HG02870 (cell line): ENCODE results near the gene ITGB4.

Source experiments
- ATAC-seq: cut with Tn5 transposase; IDR thresholded peaks from one replicate; pipeline ENCODE4 v1.9.1; 2021; ENCODE audit warnings: mild to moderate bottlenecking, moderate library complexity; ENCODE audit not compliant: unreplicated experiment

The ITGB4 gene

DNA sequence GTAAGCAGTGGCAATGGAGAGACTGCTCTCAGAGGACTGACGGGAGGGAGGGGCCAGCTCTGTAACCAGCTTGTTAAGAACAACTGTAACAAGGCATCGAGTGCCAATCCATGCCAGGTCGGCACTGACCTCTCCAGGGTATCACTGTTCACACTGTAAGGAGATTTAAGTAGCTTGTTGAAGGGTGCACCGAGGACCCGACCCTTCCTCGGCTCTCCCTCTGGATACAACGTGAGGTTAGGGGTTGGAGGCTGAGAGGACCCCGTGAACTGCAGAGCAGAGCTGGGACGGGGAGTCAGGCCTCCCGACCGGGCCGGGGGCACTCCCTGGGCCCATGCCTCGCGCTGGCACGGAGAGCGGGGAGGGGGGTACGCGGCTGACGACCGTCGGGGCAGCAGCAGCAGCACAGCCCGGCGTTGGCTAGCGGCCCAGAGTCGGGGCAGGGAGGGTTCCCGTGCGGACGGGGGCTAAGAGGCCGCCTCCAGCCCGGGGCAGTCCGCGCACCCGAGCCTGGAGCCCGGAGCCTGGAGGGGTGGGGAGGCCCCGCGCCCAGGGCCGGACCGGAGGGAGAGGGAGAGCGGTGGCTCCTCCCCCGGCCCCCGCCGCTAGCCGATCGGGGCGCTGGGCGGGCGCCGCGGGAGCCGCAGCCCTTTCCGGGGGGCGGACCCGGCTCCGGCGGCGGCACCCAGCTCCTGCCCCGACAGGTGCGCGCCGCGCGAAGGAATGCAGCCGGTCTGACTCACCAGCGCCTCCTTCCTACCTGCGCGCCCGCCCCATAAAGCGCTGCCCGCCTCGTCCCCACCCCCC, at the start of gene ITGB4:
TSS of gene ITGB4 (plus strand) at position 804 of the 807 bp plus-strand sequence. CDS start 3,245 bp downstream, outside the sequence.
- ATAC-seq, result no peak

DNA sequence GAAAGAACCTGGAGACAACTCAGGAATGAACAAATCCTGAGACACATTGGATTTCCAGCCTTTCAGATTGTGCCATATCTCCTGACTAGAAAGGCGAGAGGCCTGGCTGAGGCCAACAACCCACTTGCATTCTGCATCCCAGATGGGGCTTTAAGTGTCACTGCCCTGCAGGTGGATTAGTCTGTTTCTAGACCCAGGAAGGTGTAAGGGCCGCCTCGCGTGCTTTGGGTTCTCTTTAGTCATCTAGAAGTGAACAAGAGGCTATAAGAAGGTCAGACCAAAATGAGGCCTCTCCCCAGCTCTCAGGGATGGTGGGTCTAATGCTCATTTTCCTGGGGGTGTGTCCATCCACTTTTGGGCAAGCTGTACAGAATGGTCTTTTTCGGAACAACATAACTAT, 49.2 kb upstream of the ITGB4 start:
- ATAC-seq, result no peak

DNA sequence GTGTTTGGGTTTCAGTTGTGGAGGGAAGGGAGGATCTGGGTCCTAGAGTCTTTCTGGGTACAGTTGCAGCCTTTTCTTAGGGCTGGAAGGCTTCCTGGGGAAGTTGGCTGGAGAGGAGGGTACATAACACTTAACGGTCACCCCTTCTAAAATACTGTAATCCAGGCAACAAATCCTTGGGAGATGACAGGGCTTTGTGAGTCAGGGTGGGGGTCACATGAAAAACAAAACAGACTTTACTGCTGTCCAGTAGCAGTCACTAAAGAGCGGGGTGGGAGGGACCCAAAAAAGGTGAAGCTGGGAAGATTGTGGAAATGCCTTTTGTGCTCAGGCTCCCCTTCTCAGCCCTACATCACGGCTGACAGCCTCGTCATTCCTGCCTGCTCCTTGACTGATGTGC, 47.8 kb upstream of the ITGB4 start:
- ATAC-seq, result no peak

DNA sequence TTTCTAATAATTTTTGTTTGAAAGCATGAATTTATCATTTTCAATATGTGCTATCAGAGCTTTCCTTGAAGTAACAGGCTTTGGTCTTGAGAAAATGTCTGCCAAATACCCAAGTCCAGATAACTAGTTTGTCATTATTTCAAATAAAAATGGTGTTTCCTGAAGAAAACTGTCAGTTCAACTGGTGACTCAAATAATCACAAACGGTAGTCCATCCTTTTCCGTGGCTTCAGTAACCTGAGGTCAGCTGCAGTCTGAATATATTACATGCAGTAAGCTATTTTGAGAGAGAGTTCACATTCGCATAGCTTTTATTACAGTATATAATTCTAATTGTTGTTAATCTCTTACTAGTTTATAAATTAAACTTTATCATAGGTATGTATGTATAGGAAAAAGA, 44.8 kb upstream of the ITGB4 start:
- no peak for ATAC-seq

DNA sequence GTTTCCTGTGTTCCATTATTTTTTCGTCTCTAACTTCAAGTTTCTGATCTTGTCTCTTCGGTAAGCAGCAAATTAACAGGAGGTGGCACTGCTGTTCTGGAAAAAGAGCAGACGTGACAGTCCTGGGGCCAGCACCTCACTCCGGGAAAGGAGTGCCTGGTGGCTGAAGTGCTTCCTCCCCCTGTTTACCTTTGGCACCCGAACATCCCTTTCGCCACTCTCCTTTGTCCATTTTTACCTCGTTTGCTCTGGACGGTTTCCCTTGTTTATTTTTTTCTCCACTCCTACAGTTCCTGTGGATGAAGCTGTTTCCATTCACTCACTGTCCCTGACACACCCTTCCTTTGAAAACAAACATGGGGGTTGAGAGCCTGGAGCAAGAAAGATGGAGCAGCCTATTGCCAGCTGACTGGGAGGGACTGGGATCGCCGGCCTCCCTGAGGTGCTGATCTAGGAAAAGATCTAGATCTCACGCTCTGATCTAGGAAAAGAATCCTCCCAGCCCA, 41.5 kb upstream of the ITGB4 start:
- ATAC-seq, result no peak

DNA sequence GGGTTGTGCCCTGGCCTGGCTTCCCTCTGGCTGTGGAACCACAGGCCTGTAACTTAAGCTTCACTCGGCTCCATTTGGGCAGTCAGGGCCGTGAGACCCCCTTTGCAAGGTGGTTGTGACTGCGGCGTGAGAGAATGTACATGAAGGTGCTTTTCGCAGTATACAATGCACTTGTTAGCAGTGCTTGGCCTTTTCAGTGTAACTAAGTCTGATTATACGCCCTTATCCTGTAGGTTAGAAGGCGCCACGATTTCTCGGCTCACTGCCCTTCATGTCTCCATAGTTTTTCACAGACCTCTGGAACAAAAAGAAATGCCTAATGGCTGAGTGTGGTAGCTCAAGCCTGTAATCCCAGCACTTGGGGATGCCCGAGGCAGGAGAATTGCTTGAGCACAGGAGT, 40.8 kb upstream of the ITGB4 start:
- ATAC-seq, result no peak

DNA sequence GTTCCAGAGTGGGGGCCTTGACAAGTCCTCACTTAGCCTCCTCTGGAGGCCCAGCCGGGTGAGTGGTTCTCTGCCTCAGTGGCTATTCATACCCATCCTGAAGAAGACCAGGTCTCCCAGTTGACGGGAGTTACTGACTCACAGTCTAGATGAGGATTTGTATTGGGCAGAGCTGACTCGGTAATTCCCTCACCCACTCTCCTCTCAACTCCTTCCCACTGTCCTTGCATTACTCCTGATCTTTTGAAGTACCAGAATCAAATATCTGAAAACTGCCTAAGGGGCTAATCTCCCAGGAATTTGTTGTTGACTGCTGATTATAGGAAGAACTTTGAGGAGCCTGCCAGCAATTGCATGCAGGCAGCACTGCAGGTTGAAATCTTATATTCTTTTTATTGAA, 40.0 kb upstream of the ITGB4 start:
- no peak for ATAC-seq

DNA sequence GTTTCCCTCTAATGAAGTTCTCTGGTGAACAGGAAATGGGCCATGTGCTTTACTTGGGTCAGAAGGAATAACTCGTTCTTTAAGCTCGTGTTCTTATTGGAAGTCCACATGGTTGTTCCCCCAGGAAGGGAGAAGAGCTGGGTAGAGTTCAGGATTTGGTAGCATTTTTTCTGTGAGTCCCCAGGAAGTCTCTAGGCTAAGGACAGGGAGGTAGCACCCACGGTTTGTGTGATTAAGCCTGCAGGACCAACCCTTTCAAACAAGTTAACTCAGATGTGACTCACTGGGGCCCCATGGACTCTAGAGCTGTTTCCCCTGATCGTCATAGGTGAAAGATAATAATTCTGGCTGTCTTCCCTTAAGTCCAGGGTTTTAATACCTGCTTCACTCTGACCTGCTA, 37.7 kb upstream of the ITGB4 start:
- ATAC-seq, result no peak

DNA sequence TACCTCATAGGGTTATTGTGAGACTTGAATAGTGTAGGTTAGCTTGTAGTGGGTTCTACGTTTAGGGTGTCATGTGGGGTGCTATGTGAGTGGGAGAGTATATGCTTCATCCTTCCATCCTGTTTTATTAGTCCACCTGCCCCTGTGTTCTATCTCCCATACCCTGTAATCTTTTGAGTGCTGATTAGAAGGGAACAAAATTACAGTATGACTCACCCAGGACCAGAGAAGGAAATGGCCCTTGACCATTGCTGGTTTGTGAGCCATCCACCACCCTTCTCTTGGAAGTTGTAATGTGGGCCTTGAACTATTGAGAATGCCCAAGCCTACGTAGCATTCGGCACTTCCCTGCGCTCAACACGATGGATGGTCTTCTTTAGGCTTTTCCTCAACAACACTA, 37.0 kb upstream of the ITGB4 start:
- no peak for ATAC-seq

DNA sequence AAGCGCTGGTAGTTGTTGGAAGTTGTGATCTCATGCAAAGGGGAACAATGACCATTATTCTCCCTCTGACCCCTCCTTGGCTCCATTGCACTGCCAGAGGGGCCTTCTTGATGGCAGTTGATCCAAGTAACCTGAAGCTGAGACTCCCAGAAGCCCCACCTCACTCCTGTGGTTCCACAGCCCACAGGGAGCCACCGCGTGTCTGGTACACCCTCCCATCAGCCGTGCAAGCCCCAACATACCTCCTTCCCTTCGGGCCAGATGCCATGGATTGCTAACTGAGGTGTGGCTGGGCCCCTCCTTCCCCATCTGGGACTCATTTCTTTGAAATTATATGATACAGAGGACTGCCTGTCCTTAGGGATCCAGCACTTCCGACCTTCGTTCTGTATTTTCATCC, 36.3 kb upstream of the ITGB4 start:
- no peak for ATAC-seq

DNA sequence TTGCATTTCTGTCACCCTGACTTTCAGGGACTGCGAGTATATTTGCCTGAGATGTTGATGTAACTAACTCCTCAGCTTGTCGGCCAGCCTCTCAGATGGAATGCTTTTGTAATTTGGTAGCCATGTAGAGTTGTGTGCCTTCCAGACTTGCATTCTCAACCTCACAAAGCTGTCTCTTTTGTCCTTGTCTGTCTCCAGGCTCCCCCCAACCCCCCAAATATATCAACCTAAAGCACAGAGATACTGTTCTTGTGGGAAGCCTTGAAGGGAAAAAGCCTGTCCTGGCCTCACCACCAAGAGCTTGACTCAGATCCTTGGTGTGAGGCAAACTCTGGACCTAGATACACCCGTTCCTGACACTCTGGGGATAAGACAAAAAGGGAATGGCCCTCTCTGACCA, 35.8 kb upstream of the ITGB4 start:
- ATAC-seq, result no peak

DNA sequence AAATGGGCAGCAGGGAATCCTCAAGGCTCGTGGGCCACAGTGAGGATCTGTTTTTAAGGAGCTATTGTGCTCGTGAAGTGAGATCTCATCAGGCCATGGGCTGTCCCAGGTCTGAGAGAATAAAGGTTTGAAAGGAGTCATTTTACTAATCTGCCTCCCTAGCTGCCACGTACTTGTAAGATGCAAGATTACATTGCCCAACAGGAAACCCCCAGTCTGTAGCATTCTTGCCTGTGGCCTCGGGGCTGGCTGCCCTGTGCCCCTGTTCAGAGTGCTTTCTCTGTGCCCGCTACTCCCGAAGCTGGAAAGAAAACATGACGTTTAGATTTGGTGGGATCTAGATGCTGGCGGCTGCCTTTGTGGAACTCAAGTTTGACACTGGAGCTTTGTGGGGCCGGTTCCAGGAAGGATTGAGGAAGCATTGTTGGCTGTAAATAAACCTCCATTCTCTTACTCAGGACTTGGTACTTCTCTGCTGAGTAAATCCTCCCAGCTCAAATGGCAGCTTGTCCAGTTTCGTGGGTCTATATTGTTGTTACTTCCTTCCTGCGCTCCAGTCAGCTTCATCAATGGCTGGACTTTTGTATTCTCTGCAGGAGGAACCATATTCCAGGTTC, 32.9 kb upstream of the ITGB4 start:
- ATAC-seq, result no peak

DNA sequence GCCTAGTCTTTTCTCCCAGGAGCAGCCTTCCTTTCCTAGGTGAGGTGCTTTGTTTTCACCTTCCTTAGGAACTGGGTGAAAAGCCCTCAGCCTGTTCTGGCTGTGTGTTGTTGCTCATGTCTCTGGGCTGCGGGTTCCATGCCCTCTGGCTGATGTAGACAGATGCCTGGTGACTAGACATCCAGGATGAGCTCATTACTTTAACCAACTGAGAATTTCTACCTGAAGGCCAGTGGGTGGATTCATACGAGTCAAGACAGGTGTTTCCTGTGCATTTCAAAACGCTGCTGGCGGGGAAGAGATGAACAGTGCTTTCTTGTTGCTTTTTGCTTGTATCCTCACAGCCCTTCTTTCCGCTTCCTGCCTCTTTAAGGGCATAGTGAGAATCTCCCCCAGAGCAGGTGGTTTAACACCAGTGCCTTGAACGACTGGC, 31.8 kb upstream of the ITGB4 start:
- ATAC-seq, result no peak

DNA sequence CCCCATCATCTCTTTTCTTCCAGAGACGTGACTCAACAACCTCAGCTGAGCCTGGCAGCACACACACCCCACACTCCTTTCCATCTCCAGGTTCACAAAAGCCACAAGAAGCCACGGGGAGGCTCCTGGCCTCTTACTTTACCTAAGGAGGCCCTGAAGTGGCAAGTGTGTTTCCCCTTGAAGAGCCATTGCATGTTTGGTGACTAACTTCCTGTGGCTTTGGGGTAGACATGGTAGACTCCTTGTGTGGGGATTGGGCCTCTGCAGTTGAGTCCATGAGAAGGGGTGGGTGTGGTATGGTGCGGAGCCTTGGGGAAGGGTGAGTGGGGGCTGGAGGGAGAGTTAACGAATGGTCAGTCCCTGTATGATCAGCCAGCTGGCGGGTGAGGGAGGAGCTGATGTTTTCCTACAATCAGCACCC, 29.9 kb upstream of the ITGB4 start:
- no peak for ATAC-seq

DNA sequence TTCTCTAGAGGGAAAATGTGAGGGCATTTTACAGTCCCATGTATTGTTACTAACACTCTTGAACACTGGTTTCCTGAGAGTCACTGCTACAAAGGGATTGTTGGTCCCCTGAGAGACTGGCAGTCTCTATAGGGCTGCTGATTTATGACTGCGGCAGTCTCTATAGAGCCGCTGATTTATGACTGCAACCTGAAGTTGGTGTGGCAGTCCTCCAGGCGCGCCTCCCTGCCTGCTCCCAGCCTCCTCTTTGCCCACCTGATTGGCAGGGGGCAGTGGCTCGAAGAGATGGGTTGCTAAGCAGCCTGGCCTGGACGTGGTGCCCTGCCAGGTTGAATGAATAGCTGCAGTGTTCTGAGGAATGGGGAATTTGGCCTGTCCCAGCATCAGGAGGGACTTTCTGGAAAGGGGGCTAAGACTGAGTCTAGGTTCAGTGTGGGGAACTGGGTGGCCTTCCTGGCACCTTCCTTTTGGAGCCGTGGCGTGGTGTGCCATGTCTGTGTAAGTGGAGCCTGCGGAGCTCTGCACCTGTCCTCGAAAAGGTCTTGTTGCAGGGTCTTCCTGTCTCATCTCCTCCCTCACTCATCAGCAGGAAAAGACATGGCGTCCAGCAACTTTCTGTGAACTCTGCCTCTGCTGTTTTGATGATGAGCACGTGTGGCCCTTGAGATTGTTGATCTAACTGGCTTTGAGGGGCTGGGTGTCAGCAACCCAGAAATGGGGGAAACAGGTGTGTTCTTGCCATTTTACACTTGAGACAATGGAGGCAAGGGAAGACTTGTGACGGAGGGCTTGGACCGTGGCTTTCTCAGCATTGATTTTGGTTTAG, 29.2 kb upstream of the ITGB4 start:
- no peak for ATAC-seq

DNA sequence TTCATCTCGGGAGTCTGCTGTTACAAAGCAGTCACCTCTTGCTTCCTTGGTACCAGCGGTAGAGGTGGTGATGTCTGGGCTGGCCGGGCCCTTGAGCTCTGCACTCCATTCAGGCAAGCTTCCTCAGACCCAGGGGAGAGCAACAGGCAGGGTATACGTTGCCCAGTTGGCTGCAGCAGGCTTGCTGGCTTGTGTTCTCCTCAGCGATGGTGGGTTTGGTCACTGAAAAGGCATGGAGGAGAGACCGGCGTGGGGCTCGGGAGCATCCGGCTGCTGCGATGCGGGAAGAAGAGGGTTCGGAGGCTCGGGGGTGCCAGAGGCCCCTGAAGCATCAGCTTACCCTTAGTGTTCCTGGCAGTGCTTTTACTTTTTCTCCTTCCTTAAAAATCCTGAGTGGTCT, 28.3 kb upstream of the ITGB4 start:
- ATAC-seq, result no peak

DNA sequence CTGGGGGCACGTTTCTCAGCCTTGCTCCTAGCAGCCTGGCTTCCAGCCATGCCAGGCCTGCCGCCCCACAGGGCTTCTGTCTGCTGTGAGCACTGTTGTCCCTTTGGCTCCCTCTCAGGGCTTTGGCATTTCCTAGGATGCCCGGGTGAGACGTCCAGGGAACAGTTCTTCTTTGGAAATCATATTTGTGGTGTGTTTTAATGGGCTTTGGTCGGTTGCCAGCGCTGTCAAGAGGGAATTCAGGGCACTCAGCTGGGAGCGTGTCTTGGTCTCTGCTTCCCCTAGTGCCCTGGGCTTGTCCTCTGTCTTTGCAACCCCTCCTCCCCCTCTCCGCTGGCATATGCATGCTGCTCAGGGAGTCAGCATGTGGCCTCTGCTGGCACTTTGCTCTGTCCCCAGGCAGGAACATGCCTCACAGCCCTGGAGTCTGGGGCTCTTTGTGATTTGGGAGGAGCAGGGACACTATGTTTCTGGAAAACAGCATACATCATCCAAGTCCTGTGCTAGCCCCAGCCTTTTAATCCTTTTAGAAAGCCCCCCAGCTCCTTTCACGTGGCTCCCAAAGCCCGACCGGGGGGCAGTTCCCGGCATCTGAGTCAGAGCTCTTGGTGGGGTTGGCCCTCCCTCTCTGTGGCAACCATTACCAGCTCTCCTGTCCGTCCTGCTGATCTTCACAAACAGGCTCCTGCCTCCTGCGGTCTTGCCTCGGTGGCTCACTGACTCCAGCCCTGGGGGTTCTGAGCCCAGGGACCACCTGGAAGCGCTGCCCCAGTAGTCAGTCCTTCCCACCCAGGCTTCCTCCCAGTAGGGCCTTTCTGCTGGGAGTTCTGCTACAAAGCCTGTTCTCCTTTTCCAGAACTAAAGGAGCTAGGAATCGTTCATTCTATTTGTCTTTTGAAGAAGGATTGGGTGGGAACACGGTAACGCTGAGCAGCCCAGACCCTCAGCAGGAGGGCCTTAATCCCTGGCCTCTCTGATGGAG, 27.5 kb upstream of the ITGB4 start:
- no peak for ATAC-seq

DNA sequence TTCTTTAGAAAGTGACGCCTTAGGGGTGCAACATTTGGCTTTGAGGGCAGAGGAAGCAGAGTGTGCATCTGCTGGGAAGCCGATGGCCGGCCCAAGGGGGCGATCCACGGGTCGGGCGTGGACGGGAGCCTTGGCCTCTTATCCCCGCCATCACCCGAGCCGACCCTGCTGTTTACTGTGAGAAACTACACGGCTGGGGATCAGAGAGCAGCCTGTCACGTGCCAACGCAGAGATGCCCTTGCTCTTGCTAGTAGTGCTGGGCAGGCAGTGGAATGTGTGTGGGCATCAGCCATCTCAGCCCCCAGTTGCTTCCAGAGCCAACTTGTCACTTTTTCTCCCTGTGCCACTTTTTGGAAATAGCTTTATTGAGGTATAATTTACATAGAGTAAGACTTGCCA, 26.7 kb upstream of the ITGB4 start:
- no peak for ATAC-seq

DNA sequence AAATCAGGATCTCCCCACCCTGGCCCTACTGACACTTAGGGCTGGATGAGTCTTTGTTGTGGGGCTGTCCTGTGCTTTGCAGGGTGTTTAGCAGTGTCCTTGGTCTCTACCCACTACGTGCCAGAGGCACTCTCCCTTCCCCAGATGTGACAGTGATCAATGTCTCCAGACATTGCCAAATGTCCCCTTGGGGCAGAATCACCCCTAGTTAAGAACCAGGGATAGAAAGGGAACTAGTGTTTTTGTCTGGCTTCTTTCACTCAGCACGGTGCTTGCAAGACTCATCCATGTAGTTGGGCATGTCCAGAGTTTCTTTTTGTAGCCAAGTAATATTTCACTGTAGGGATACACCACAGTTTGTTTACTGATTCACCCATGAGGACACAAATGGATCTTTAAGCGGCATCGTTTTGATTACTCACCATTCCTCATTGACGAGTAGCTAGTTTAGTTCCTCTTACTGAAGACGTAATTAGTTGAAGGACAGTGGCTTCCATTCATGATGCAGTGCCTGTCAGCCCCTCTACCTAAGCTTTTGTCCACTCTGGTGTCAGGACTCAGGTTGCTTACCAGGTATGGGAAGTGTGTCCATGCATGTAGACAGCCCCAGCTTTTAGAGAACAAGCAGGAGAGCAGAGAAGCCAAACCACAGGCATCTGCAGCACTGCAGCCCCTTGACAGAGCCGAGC, 26.0 kb upstream of the ITGB4 start:
- no peak for ATAC-seq

DNA sequence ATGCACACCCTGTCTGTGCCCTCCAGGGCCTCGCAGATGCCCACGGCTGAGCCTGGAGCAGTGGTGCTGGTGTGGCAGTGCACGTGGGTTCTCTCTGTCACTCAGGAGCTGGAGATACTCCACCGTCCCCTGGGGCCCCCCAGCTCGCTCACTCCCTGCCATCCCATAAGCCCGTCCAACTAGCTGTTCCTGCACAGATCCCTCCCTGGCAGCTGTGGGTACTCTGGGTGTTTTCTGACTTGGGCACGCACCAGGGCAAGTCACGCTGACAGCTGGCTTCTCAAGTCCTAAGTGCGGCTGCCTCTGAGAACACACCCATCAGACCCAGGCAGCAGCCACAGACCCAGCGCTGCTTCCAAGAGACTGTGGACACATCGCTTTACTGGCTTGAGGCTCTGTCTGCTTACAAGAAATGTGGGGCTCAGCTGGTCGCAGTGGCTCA, 25.4 kb upstream of the ITGB4 start:
- no peak for ATAC-seq
